SU-DHL-6 (cell line): ENCODE data around the gene ARHGEF26.

Experiments
- H2AFZ ChIP-seq: fragments of 200-600 bp; sonication (generic); 2 replicates; pipeline ENCODE4 v1.6.1; 2014; ENCODE audit warnings: low read depth, mild to moderate bottlenecking, moderate library complexity, mixed read lengths, antibody characterized with exemption, low read length; ENCODE audit not compliant: severe bottlenecking
- H3F3A ChIP-seq: fragments of 200-600 bp; shearing (Covaris generic); 2 replicates; pipeline ENCODE4 v1.6.0; 2016; ENCODE audit warnings: antibody characterized with exemption, mild to moderate bottlenecking; ENCODE audit not compliant: insufficient read depth
- H3K27ac ChIP-seq: fragments of 200-600 bp; sonication (generic); 2 replicates; pipeline ENCODE4 v1.5.1; 2016; ENCODE audit warnings: low read depth, mild to moderate bottlenecking, low read length, moderate library complexity, mixed read lengths
- H3K27me3 ChIP-seq: fragments of 200-600 bp; sonication (generic), shearing (Covaris generic); 2 replicates; pipeline ENCODE4 v1.6.0; 2014; ENCODE audit warnings: mild to moderate bottlenecking, low read length
- H3K36me3 ChIP-seq: fragments of 200-600 bp; sonication (generic); 2 replicates; pipeline ENCODE4 v1.6.1; 2014; ENCODE audit warnings: mild to moderate bottlenecking, low read length, mixed read lengths
- H3K4me2 ChIP-seq: fragments of 300-600, 200-600 bp; shearing (Covaris generic), sonication (generic); 2 replicates; pipeline ENCODE4 v1.6.0; 2014; ENCODE audit warnings: low read length, low read depth, mild to moderate bottlenecking; ENCODE audit not compliant: poor library complexity, severe bottlenecking
- H3K4me3 ChIP-seq: fragments of 200-600 bp; sonication (generic); 2 replicates; pipeline ENCODE4 v1.5.1; 2014; ENCODE audit warnings: antibody characterized with exemption, low read length, mild to moderate bottlenecking, mixed read lengths; ENCODE audit not compliant: insufficient read depth, poor library complexity, severe bottlenecking
- H3K79me2 ChIP-seq: fragments of 200-600 bp; sonication (generic); 2 replicates; pipeline ENCODE4 v1.6.1; 2014; ENCODE audit warnings: mild to moderate bottlenecking, low read length, moderate library complexity; ENCODE audit not compliant: insufficient read depth
- H3K9ac ChIP-seq: fragments of 200-600 bp; sonication (generic); 2 replicates; pipeline ENCODE4 v1.7.0; 2014; ENCODE audit warnings: mild to moderate bottlenecking, low read length
- H3K9me2 ChIP-seq: fragments of 200-600 bp; sonication (generic); replicated peaks from 2 replicates; pipeline ENCODE4 v1.6.1; 2014; ENCODE audit warnings: low read length; ENCODE audit not compliant: insufficient read depth
- H3K9me3 ChIP-seq: fragments of 200-600 bp; sonication (generic); 2 replicates; pipeline ENCODE4 v1.6.1; 2014; ENCODE audit warnings: low read length, mixed read lengths; ENCODE audit not compliant: insufficient read depth
- H4K20me1 ChIP-seq: fragments of 200-600 bp; sonication (generic); 2 replicates; pipeline ENCODE4 v1.6.1; 2014; ENCODE audit warnings: low read depth, mild to moderate bottlenecking, antibody characterized with exemption, low read length, moderate library complexity, mixed read lengths
- CTCF ChIP-seq: fragments of 200-600 bp; sonication (generic); IDR thresholded peaks from one replicate; pipeline ENCODE4 v1.5.1; 2017; ENCODE audit warnings: antibody characterized with exemption, mild to moderate bottlenecking, low read length, moderate library complexity; ENCODE audit not compliant: insufficient read depth, poor library complexity, severe bottlenecking
- EZH2phosphoT487 ChIP-seq: fragments of 200-600 bp; sonication (generic), shearing (Covaris generic); conservative IDR thresholded peaks from 2 replicates; pipeline ENCODE4 v1.6.1; 2018; ENCODE audit warnings: mild to moderate bottlenecking, antibody characterized with exemption, low read length, moderate library complexity, mixed read lengths

The ARHGEF26 gene

GRCh38 chr3:154197751-154198150, 76.6 kb downstream of the ARHGEF26 start:
- Histone ChIP-seq H3K79me2 (no peaks in the 10 kb centered on the region), H3K9me3 (no peaks in the 10 kb centered on the region), H4K20me1 (no peaks in the 10 kb centered on the region), H3K4me3 (no peak overlapping the region), H3K9ac (no peak overlapping the region), H3K27me3 (no peaks in the 10 kb centered on the region), H3K9me2 (no peaks in the 10 kb centered on the region), H2AFZ (no peak overlapping the region), H3K27ac (no peak overlapping the region), H3F3A (no peaks in the 10 kb centered on the region), H3K36me3 (no peaks in the 10 kb centered on the region), H3K4me2 (no peak overlapping the region)
- TF ChIP-seq CTCF (no peak), EZH2phosphoT487 (no peak)

DNA sequence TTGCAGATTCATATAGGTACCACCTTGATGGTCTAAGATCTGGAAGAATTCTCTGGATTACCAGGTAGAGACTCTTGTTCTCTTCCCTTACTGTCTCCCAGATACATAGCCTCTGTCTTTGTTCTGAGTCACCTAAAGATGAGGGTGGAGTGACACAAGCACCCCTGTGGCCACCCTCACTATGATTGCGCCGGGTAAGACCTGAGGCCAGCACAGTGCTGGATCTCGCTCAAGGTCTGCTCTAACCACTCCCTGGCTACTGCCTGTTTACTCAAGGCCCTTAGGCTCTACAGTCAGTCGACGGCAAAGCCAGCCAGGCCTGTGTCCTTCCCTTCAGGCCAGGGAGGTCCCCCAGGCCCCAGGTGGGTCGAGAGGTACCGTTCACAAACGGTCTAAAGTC, 88.3 kb downstream of the ARHGEF26 start:
- Histone ChIP-seq H2AFZ (no peak overlapping the region), H3K9ac (no peak overlapping the region), H3K27me3 (no peaks in the 10 kb centered on the region), H3K4me3 (no peak overlapping the region), H4K20me1 (no peaks in the 10 kb centered on the region), H3K79me2 (no peaks in the 10 kb centered on the region), H3K36me3 (no peaks in the 10 kb centered on the region), H3K4me2 (no peak overlapping the region), H3F3A (no peaks in the 10 kb centered on the region), H3K9me2 (no peaks in the 10 kb centered on the region; the same call in 1 of the 2 replicates), H3K9me3 (no peaks in the 10 kb centered on the region), H3K27ac (no peak overlapping the region)
- TF ChIP-seq EZH2phosphoT487: no peak
- TF ChIP-seq CTCF: no peak

- no peaks in the 10 kb centered on the region for H3K79me2 ChIP-seq
- no peaks in the 10 kb centered on the region for H3K9me3 ChIP-seq
- H3F3A ChIP-seq: no peaks in the 10 kb centered on the region
- H3K4me3 ChIP-seq: no peak overlapping the region
- no peaks in the 10 kb centered on the region for H3K27me3 ChIP-seq
- no peaks in the 10 kb centered on the region for H3K36me3 ChIP-seq
- H2AFZ ChIP-seq: no peak overlapping the region
- no peak overlapping the region for H3K27ac ChIP-seq
- TF ChIP-seq EZH2phosphoT487 (no peak), CTCF (no peak)
- no peak overlapping the region for H3K4me2 ChIP-seq
- H3K9ac ChIP-seq: no peak overlapping the region
- H4K20me1 ChIP-seq: no peaks in the 10 kb centered on the region
- H3K9me2 ChIP-seq: no peaks in the 10 kb centered on the region; the same call in 1 of the 2 replicates
Observed at GRCh38 chr3:154210986-154211385, 89.8 kb downstream of the ARHGEF26 start.
